GM15510 (cell line): Measurements from ENCODE around the gene MYCBP2.

ENCODE experiments used
- POLR2A ChIP-seq: IDR thresholded peaks from 3 replicates; pipeline ENCODE4 v1.6.1; 2011; ENCODE audit warnings: borderline replicate concordance; ENCODE audit not compliant: insufficient read length; ENCODE audit errors: extremely low read depth

MYCBP2 gene

GRCh38 chr13:77267362-77267761, 59.5 kb downstream of the MYCBP2 start:
- no peak for TF ChIP-seq POLR2A

- no peak for TF ChIP-seq POLR2A
Measured at GRCh38 chr13:77265336-77265735, 61.6 kb downstream of the MYCBP2 start.

GRCh38 chr13:77262198-77262597, 64.7 kb downstream of the MYCBP2 start:
- TF ChIP-seq POLR2A: no peak

DNA sequence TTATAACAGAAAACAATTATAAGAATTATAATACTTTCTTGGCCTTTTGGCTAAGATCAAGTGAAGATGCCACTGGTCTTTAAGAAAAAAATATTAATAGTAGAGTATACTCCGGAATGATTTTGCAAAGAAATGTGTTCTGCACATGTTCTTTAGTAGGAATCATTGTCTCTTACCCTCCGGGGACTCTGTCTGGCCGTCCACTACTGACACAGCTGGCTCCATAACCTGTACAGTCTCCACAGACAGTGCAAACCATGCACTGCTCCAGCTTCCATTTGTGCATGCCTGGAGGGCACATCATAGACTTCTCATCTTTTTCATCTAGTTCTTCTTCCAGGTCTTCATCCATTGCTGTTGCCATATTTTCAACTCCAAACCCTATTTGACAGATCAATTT, 75.9 kb downstream of the MYCBP2 start:
- no peak for TF ChIP-seq POLR2A

DNA sequence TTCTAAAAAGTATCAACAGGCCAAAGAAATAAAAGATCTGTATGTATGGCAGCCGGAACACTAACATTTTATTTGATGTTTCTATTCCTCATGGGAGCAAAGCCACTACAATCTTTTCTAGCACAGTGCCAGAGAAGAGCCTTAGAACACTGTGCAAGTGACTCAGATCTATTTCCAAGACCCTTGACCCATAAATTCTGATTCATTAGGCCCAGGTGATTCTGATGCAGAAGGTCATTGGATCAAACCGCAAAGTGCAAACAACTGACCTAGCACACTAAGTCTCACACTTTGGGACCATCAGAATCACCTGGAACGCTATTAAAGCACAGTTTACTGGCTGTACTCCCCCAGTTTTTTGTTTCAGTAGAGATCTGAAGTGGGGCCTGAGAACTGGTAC, 87.6 kb downstream of the MYCBP2 start:
- TF ChIP-seq POLR2A: no peak

GRCh38 chr13:77235456-77236022, 91.4 kb downstream of the MYCBP2 start:
- TF ChIP-seq POLR2A: no peak

- TF ChIP-seq POLR2A: no peak
Measured at GRCh38 chr13:77233159-77233558, 93.7 kb downstream of the MYCBP2 start.

DNA sequence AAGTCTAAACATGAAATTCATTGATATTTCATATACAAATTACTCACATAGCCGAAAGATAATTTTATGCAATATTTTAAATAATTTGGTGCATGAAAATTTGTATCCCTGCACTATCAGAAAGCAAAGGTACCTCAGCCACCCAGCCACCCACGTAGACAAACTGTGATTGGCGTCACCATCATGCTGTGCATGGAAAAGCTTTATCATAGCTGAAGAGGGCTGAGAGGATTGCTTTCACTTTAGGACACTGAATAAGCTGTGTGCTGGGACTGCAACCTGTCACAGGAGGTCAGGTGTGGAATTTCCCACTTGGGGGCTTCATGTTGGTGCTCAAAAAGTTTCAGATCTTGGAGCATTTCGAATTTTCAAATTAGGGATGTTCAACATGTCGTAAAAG, 96.3 kb downstream of the MYCBP2 start:
- no peak for TF ChIP-seq POLR2A

DNA sequence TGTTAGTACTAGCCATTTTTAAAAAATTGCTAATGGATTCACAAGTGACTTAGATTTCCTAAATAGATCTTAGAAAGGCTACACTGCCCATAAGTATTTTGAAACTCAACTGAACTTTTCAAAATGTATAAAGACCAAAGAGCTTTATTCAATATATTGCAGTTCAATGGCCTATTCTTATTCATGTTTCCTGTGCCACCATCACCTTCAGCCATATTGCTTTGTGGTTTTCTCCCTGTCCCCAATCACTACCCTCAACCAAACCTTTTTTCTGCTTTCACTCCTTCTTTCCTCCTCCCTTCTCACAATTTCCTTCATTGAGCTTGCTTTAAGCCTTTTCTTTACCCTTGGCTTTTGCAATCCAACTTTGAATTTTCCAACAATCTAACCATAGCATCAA, 100.9 kb downstream of the MYCBP2 start:
- no peak for TF ChIP-seq POLR2A

- TF ChIP-seq POLR2A: no peak
Measured at GRCh38 chr13:77222909-77223308, 104.0 kb downstream of the MYCBP2 start.

GRCh38 chr13:77222000-77222690, 104.7 kb downstream of the MYCBP2 start:
- no peak for TF ChIP-seq POLR2A

DNA sequence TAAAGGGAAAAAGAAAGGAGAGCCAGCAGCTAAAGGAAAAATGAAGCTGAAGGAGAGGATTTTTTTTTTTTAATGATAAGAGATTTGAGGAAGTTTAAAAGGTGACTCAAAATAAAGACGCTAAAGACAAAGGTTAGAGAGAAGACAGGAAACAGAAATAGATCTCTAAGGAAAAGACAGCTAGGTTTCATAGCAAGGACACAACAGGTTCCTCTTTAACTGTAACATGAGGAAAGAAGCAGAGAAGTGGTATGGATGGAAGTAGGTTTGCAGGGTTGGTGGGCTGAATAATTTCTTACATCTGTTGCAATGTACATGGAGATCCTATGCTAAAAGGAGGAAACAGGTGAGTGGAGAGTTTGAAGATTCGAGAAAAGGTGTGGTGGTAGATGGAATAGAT, 107.5 kb downstream of the MYCBP2 start:
- TF ChIP-seq POLR2A: no peak

DNA sequence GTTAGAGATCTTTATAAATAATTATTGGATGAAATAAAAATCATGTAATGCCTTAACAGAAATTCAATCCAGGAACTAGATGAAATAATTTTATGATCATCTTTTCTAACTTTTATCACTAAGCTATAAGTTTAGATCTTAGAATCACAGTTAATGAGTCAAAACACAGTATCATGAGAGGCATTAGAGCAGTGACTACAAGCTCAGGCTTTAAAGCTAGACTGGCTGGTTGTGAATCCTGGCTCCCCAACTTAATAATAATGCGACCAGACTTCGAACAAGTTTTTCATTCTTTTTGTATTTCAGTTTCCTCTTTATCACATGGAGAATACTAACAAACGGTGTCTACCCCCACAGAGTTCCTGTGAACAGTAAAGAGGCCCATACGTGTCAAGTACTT, 108.6 kb downstream of the MYCBP2 start:
- no peak for TF ChIP-seq POLR2A

DNA sequence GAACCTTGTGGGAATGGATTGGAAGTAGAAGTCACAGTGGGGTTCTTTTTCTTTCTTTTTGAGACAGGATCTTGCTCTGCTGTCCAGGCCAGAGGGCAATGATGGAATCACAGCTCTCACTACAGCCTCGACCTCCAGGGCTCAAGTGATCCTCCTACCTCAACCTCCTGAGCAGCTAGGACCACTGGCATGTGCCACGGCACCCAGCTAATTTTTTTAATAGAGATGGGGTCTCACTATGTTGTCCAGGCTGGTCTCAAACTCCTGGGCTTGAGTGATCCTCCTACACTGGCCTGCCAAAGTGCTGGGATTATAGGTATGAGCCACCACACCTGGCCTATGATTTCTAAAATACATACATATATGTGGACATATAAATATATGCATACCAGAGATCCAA, 111.4 kb downstream of the MYCBP2 start:
- no peak for TF ChIP-seq POLR2A

- TF ChIP-seq POLR2A: no peak
Measured at GRCh38 chr13:77213644-77214043, 113.2 kb downstream of the MYCBP2 start.

- no peak for TF ChIP-seq POLR2A
Measured at GRCh38 chr13:77207943-77208342, 119.0 kb downstream of the MYCBP2 start.
